Fibroblast of mammary gland (primary cell): ENCODE data around the gene COL12A1.
A peak's percentile ranks its signal among the peaks of the same experiment; 100 is the strongest.
"Not testable (repeated sequence)": the region's sequence is repeated elsewhere in the genome, so short reads cannot be mapped to it uniquely, and the experiment has no call there.

Experiments used
- DNase-seq: peaks from one replicate; pipeline ENCODE4 v3.0.0-alpha.2; 2010; ENCODE audit warnings: low read depth
- H3K4me3 ChIP-seq: 2 replicates; pipeline ENCODE4 v1.5.1; 2011; ENCODE audit warnings: low read depth, mild to moderate bottlenecking, low read length, moderate library complexity; ENCODE audit not compliant: control insufficient read depth
- CTCF ChIP-seq: conservative IDR thresholded peaks from 2 replicates; pipeline ENCODE4 v1.5.1; 2011; ENCODE audit warnings: low read depth, low read length, inconsistent platforms; ENCODE audit not compliant: control insufficient read depth, insufficient read depth

Gene COL12A1

GRCh38 chr6:75201901-75202672, 3.8 kb downstream of the COL12A1 start:
- H3K4me3 ChIP-seq = peak overlapping the region; percentile 40
- peak; percentile 40 for DNase-seq
- TF ChIP-seq CTCF = no peak

GRCh38 chr6:75201021-75201420, 4.8 kb downstream of the COL12A1 start:
- no peak for TF ChIP-seq CTCF
- DNase-seq = no peak
- no peak overlapping the region for H3K4me3 ChIP-seq

- no peak for TF ChIP-seq CTCF
- peak; percentile 74 for DNase-seq
Observed at GRCh38 chr6:75199889-75200288, 6.0 kb downstream of the COL12A1 start.

GRCh38 chr6:75196081-75196687, 9.7 kb downstream of the COL12A1 start:
- H3K4me3 ChIP-seq = no peak overlapping the region
- peak; percentile 85 for DNase-seq
- no peak for TF ChIP-seq CTCF

More at GRCh38 chr6:75199889-75200288, 6.0 kb downstream of the COL12A1 start:
- no peak overlapping the region for H3K4me3 ChIP-seq

GRCh38 chr6:75188221-75188925, 17.5 kb downstream of the COL12A1 start:
- no peak for TF ChIP-seq CTCF
- DNase-seq = no peak
- no peak overlapping the region for H3K4me3 ChIP-seq

GRCh38 chr6:75186581-75186980, 19.3 kb downstream of the COL12A1 start:
- not testable (repeated sequence) for DNase-seq

GRCh38 chr6:75183099-75183541, 22.7 kb downstream of the COL12A1 start:
- no peak overlapping the region for H3K4me3 ChIP-seq
- peak; percentile 69 for DNase-seq
- no peak for TF ChIP-seq CTCF

More at GRCh38 chr6:75186581-75186980, 19.3 kb downstream of the COL12A1 start:
- not testable (repeated sequence) for H3K4me3 ChIP-seq
